GM12865 (cell line): ENCODE measurements around the gene PLD6.

ENCODE experiments used
- DNase-seq: peaks from one replicate; pipeline ENCODE4 v3.0.0; 2010; ENCODE audit warnings: low read depth
- H3K4me3 ChIP-seq: 2 replicates; pipeline ENCODE4 v1.5.1; 2011; ENCODE audit warnings: mild to moderate bottlenecking, low read depth, low read length, control low read depth
- TF ChIP-seq, protein P1 (sequence below): IDR thresholded peaks from 2 replicates; pipeline ENCODE4 v1.5.1; 2011; ENCODE audit warnings: low read length, control low read depth, low read depth, inconsistent platforms; ENCODE audit not compliant: insufficient read depth; ENCODE audit errors: missing control alignments

PLD6 gene

DNA sequence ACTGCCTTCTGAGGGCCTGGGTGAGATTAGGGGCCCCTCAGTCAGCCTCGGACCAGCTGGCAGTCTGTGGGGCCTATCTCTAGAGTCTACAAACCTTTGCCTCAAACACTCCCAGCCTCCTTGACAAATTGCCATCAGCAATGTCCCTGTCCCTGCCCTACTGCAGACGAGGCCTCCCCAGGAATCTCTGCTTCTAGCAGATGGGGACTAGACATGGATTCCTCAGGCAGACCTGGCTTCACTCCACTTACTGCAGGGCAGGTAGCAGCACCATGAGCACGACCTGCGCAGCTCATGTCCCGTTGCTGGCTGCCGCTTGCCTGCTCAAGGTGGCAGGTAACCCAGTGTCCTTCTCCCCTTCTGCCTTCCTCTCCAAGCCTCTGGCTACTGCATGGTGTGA lies 49.1 kb downstream of the PLD6 start:
- TF ChIP-seq, protein P1, sequence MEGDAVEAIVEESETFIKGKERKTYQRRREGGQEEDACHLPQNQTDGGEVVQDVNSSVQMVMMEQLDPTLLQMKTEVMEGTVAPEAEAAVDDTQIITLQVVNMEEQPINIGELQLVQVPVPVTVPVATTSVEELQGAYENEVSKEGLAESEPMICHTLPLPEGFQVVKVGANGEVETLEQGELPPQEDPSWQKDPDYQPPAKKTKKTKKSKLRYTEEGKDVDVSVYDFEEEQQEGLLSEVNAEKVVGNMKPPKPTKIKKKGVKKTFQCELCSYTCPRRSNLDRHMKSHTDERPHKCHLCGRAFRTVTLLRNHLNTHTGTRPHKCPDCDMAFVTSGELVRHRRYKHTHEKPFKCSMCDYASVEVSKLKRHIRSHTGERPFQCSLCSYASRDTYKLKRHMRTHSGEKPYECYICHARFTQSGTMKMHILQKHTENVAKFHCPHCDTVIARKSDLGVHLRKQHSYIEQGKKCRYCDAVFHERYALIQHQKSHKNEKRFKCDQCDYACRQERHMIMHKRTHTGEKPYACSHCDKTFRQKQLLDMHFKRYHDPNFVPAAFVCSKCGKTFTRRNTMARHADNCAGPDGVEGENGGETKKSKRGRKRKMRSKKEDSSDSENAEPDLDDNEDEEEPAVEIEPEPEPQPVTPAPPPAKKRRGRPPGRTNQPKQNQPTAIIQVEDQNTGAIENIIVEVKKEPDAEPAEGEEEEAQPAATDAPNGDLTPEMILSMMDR = no peak
- no peak for DNase-seq
- H3K4me3 ChIP-seq = no peak overlapping the region

DNA sequence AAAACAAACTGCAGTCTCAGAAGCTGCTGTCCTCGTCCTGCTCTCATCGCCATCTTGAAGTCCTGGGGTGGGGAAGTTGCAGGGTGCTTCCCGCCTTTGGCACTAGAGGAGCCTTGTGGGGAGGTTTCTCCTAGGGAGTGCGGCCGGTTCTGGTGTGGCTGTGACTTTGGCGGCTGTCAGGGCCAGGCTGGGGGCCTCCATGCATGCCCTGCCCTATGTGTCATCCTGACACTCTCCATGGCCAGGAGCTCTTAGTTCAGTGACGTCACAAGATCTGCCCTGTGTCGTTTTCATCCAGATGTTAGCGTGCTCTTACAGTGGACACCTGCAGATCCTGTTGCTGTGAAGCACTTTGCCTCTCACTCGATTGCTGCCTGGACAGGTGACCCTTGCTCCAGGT lies 49.6 kb downstream of the PLD6 start:
- no peak overlapping the region for H3K4me3 ChIP-seq
- TF ChIP-seq, protein P1 = no peak
- DNase-seq = no peak

DNA sequence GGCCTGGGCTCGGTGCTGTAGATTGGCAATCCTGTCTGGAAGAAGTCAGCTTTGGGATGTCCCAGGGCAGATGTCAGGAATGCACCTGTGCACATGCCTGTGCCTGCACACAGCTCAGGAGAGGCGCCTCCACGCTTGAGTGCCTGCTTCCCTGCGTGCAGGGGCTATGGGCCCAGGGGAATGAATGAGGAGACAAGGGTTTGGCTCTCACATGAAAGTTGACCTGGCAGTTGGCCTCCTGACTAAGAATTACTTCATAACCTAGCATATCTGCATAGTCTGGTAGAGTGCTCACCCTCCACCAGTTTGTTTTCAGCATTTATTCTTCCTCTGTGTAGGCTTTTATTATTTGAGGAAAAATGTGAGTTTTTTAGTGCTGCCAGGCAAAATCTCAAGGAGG lies 50.0 kb downstream of the PLD6 start:
- TF ChIP-seq, protein P1 = no peak
- no peak for DNase-seq
- H3K4me3 ChIP-seq = no peak overlapping the region

DNA sequence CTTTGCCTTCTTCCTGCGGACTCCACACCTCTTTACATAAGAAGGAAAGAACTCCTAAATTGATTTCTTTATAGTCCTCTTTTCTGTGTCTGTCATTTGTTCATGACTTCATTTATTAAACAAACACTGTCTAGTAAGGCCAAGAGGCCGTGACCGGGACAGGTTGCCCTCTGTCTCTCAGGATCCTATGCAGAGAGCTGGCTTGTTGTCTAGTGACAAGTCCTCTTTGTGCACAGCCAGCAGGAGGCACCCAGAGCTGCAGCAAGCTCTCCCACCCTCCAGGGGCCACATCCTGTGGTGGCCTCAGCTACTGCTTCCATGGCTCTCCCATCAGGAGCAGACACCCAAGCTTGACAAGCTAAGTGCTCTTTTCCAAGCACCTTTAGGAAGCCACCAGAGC lies 50.6 kb downstream of the PLD6 start:
- no peak overlapping the region for H3K4me3 ChIP-seq
- no peak for DNase-seq
- TF ChIP-seq, protein P1 = no peak

DNA sequence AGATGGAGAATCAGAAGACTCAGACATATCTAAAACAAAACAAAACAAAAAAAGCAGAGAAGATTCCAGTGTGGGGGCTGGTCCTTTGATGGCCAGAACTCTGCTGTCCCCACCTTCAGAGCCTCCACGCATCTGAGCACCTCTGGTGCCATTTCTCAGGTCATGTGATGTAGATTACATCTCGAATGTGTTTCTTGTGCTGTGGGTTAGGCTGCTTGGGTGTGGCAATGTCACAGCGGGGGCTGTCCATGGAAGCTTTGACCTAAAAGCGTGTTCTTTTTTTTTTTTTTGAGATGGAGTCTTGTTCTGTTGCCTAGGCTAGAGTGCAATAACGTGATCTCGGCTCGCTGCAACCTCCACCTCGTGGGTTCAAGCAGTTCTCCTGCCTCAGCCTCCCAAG lies 51.2 kb downstream of the PLD6 start:
- DNase-seq = no peak
- H3K4me3 ChIP-seq = no peak overlapping the region
- TF ChIP-seq, protein P1 = no peak

DNA sequence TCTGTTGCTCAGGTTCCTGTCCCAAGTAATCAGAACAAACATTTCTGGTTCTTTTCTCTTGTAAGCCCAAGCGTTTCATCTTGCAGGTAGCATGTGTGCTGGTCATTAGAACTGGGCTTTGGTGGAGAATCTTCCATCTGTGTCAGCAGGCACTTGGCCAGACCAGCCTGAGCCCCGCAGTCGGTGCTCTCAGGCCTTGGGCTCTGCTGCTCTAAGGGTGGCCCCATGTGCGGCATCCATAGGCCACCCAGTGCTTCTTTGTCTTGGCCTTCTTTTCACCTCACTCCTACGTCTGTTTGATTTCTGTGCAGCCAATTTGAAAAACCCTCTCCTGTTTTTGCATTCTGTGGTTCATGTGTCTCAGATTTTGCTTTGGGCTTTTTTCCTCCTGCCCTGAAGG lies 51.6 kb downstream of the PLD6 start:
- TF ChIP-seq, protein P1 = no peak

DNA sequence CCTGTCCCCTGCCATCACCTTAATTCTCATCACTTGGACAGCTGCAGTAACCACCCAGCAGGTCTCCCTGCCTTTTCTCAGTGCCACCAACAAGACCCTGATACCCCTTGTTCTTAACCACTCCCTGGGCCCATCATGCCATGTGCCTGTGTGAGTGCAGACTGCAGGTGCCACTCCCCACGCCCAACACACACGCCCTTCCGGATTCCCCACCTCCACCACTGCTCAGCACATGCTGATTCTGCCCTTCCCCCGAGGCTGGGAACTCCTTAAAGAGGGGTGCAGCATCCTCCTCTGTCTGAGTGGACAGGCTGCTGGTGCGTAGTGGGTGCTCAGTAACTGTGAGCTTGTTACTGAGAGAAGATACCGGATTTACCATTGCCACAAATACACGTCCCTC lies 52.4 kb downstream of the PLD6 start:
- DNase-seq = no peak
- H3K4me3 ChIP-seq = no peak overlapping the region
- TF ChIP-seq, protein P1 = no peak

More for the DNA sequence above, 51.6 kb downstream of the PLD6 start:
- H3K4me3 ChIP-seq = no peak overlapping the region
- DNase-seq = no peak
